ENCODE measurements around the gene COL4A2. TPM values are rescaled to one million over a fixed set of nuclear protein-coding genes. Genes with fewer than 3 reads are reported as not detected.

The COL4A2 gene
- total RNA-seq, 4 donors from 2014 or later, result 56.6 to 139 (median 89.1) TPM

DNA sequence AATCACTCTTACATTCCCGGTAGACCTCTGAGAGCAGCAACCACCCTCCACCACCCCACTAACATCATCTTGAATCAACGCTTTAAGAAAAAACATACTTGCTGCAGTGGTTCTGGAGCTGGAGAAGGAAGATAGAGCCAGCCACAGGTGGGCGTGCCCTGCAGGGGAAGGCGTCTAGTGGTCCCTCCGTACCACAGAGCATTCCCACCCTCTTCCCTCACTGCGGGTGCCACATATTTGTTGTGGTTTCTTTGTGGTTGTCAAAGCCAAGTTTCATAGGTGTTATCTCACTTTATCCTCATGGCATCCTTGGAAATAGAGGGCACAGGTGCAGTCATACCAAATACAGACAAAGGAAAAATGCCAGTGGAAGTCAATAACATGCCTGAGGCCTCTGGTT is 22.2 kb downstream of the COL4A2 start:
- peak overlapping the region in 3 of 4 donors; percentile 42 to 73 (median 73) for H3K27ac ChIP-seq
- peaks cover 0 to 14% (median 0%) of the 10 kb centered on the region in 4 donors for H3K4me1 ChIP-seq
- no peak overlapping the region for H3K4me3 ChIP-seq
- no peaks in the 10 kb centered on the region for H3K9me3 ChIP-seq
- no peak for TF ChIP-seq POLR2A (IDR thresholded peaks at IDR 0.05)
- TF ChIP-seq, protein P1, sequence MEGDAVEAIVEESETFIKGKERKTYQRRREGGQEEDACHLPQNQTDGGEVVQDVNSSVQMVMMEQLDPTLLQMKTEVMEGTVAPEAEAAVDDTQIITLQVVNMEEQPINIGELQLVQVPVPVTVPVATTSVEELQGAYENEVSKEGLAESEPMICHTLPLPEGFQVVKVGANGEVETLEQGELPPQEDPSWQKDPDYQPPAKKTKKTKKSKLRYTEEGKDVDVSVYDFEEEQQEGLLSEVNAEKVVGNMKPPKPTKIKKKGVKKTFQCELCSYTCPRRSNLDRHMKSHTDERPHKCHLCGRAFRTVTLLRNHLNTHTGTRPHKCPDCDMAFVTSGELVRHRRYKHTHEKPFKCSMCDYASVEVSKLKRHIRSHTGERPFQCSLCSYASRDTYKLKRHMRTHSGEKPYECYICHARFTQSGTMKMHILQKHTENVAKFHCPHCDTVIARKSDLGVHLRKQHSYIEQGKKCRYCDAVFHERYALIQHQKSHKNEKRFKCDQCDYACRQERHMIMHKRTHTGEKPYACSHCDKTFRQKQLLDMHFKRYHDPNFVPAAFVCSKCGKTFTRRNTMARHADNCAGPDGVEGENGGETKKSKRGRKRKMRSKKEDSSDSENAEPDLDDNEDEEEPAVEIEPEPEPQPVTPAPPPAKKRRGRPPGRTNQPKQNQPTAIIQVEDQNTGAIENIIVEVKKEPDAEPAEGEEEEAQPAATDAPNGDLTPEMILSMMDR (IDR thresholded peaks at IDR 0.05), result no peak
- H3K27me3 ChIP-seq, result no peaks in the 10 kb centered on the region
- no peak for DNase-seq
- no peaks in the 10 kb centered on the region for H3K36me3 ChIP-seq

- H3K4me3 ChIP-seq, result peak overlapping the region in 1 of 4 donors; percentile 8
- no peaks in the 10 kb centered on the region for H3K36me3 ChIP-seq
- peaks cover 0 to 17% (median 0%) of the 10 kb centered on the region in 4 donors for H3K4me1 ChIP-seq
- H3K27ac ChIP-seq, result peak overlapping the region; percentile 53 to 73 (median 68)
- TF ChIP-seq, protein P1 (IDR thresholded peaks at IDR 0.05), result no peak
- no peak for TF ChIP-seq POLR2A (IDR thresholded peaks at IDR 0.05)
- DNase-seq, result no peak
- H3K27me3 ChIP-seq, result no peaks in the 10 kb centered on the region
- H3K9me3 ChIP-seq, result no peaks in the 10 kb centered on the region
Observed at GRCh38 chr13:110329798-110330461, 22.8 kb downstream of the COL4A2 start.

GRCh38 chr13:110330491-110331011 is 23.5 kb downstream of the COL4A2 start:
- H3K4me1 ChIP-seq, result peaks cover 0 to 18% (median 0%) of the 10 kb centered on the region in 4 donors
- peak overlapping the region; percentile 53 to 73 (median 68) for H3K27ac ChIP-seq
- TF ChIP-seq, protein P1 (IDR thresholded peaks at IDR 0.05), result no peak
- TF ChIP-seq POLR2A (IDR thresholded peaks at IDR 0.05), result no peak
- peak in 1 of 3 donors; percentile 47 for DNase-seq
- H3K9me3 ChIP-seq, result no peaks in the 10 kb centered on the region
- no peaks in the 10 kb centered on the region for H3K36me3 ChIP-seq
- peak overlapping the region in 1 of 4 donors; percentile 8 for H3K4me3 ChIP-seq
- no peaks in the 10 kb centered on the region for H3K27me3 ChIP-seq

- peak in 1 of 3 donors; percentile 31 for DNase-seq
- no peak overlapping the region for H3K4me3 ChIP-seq
- peaks cover 0 to 19% (median 0%) of the 10 kb centered on the region in 4 donors for H3K4me1 ChIP-seq
Observed at GRCh38 chr13:110331362-110331761, 24.3 kb downstream of the COL4A2 start.

GRCh38 chr13:110332750-110333149 is 25.7 kb downstream of the COL4A2 start:
- Histone ChIP-seq H3K27me3 (no peaks in the 10 kb centered on the region), H3K4me3 (no peak overlapping the region), H3K36me3 (no peaks in the 10 kb centered on the region), H3K4me1 (peaks cover 0 to 22% (median 0%) of the 10 kb centered on the region in 4 donors), H3K9me3 (no peaks in the 10 kb centered on the region), H3K27ac (peak overlapping the region in 1 of 4 donors; percentile 86)
- DNase-seq, result no peak
- no peak for TF ChIP-seq POLR2A (IDR thresholded peaks at IDR 0.05)
- TF ChIP-seq, protein P1 (IDR thresholded peaks at IDR 0.05), result no peak

More at GRCh38 chr13:110331362-110331761, 24.3 kb downstream of the COL4A2 start:
- TF ChIP-seq, protein P1 (IDR thresholded peaks at IDR 0.05), result no peak
- TF ChIP-seq POLR2A (IDR thresholded peaks at IDR 0.05), result no peak
- Histone ChIP-seq H3K36me3 (no peaks in the 10 kb centered on the region), H3K27ac (peak overlapping the region; percentile 42 to 73 (median 68)), H3K9me3 (no peaks in the 10 kb centered on the region), H3K27me3 (no peaks in the 10 kb centered on the region)
